Measurements from ENCODE around the gene TPCN2.

Gene TPCN2

DNA sequence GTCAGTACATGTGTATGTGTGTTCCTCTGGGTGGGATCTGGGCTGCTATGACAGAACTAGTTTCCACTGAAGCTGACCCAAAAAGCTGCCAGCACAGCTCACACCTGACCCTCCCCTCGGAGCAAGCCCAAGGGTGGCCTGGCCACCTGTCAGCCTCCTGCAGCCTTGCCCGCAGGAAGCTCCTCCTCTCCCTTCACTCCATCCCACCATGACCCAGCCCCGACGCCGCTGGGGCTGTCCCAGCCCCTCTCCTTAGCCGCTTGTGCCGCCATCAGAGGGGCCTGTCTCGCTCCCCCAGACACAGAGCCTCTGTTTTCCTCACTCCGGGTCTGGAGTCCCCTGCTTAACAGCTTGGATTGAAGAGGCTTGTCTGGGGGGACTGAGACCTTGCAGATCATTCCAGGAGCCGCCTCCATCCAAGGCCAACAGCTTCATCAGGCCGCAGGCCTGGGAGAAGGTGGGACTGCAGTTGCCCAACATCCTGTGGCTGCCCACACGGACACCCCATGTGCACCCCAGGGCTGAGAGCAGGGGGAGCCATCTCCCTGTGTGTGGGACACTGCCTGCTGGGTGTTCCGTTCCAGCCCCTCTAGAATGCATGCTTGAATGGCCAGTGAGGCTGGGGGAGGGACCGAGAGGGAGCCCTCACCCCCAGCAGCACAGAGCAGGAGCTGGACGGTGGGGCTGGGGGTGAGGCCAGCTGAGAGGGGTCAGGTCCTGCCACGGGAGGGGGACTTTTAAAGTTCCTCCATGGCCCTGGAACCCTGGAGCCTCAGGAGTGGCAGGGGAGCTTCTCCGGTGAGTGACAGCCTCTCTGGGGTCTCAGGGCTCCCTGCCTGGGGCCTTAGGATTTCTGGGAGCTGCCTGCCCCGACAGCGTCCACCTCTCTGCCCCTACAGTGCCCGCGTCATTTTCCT lies 36.4 kb upstream of the TPCN2 start:
- Histone ChIP-seq H3K4me3 (ENCODE audit: low read depth in 1 of 2, low read length in 1 of 2) (no peak overlapping the region), H3K4me1 (ENCODE audit: control insufficient read depth in 1 of 2, insufficient read depth in 1 of 2, low read depth in 1 of 2, low read length in 1 of 2) (peaks cover 0 to 7% of the 10 kb centered on the region in 2 experiments), H3K27ac (no peak overlapping the region), H3K9me3 (no peaks in the 10 kb centered on the region), H3K27me3 (peaks cover 82% of the 10 kb centered on the region), H3K36me3 (no peaks in the 10 kb centered on the region)
- no peak for TF ChIP-seq CTCF (IDR thresholded peaks at IDR 0.05)

DNA sequence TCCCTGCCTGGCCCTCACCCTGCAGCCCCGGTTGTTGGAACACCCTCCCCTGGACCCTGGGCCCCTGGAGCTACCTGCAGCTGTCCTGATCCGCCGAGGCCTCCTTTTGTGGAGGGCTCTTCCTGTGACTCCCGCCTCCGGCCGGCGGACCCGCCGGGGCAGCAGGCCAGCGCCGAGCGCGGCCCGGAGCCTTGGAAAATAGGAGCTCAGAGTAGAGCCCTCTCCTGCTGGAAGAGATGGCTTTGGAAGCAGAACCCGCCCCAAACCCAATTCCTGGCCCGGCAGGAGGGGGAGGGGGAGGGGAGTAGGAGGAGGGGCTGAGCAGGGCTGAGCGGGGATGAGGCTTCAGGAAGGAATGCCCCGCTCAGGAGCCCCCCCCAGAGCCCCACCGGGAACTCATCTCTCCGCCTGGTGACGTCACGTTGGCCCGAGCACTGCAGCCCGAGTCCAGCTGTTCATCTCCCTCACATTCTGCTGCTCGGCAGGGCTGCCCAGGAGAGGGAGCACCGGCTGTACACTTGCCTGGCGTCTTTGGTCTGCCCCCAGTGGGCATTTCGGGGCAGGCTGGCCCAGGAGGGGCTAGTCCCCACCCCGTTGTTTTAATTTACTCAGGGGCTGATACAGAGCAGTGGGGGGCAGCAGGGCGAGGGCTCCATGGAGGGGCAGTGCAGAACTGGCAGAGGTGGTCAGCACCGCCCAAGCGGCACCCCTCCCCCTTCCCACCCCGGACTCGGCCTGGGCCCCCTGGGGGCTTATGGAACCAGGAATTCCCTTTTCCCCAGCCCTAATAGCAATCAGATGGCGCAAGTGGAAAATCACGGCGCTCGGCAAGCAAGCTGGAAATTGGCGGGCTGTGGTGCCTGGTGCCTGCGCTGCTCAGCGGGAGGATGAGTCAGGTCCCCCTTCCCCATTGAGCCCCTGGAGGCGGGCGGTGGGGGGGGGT lies 35.5 kb upstream of the TPCN2 start, which contains the start of gene MRGPRF:
MRGPRF (minus strand) TSS at position 238 of the 943 bp plus-strand sequence. CDS start 3,345 bp downstream, outside the sequence.
- peaks cover 74% of the 10 kb centered on the region for H3K27me3 ChIP-seq
- peaks cover 0 to 7% of the 10 kb centered on the region in 2 experiments for H3K4me1 ChIP-seq (ENCODE audit: control insufficient read depth in 1 of 2, insufficient read depth in 1 of 2, low read depth in 1 of 2, low read length in 1 of 2)
- H3K9me3 ChIP-seq: no peaks in the 10 kb centered on the region
- no peak within 1 kb of the TSS for H3K4me3 ChIP-seq (ENCODE audit: low read depth in 1 of 2, low read length in 1 of 2)
- TF ChIP-seq CTCF (IDR thresholded peaks at IDR 0.05): no peak
- no peak within 1 kb of the TSS for H3K27ac ChIP-seq
- no peaks in the 10 kb centered on the region for H3K36me3 ChIP-seq

DNA sequence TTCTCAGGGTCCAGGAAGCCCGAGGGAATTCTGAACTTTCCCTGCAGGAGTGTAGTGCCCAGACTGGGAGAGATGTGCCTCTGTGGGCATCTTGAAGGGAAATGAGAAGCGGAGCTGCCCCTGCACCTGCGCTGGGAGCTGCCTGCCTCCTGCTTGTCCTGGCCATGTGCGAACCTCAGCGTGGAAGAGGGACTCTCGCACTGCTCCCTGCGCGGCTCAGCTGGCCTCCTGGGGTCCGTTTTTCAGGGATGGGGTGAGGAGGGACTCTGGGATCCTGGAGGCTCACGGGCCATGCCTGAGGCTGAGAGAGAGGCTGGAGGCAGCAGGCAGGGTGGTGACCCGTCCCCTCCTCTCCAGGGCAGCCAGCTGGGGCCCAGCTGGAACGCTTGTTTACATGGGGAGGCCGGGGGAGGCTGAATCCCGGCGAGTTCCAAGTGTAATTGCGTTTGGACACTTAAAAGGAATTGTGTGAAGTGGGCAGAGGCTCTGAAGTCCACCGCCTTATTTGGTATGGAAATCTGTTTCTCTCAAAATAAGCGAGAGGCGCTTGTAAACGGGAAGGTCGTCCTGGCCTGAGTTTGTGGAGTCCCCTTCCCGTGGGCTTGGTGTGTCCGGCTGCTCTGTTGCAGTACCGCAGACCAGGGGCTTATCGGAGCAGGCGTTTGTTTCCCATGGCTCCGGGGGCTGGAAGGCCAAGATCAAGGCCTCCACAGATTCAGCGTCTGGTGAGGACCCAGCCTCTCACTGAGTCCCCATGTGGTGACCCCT lies 34.5 kb upstream of the TPCN2 start:
- H3K9me3 ChIP-seq: no peaks in the 10 kb centered on the region
- peaks cover 0 to 7% of the 10 kb centered on the region in 2 experiments for H3K4me1 ChIP-seq (ENCODE audit: control insufficient read depth in 1 of 2, insufficient read depth in 1 of 2, low read depth in 1 of 2, low read length in 1 of 2)
- H3K27me3 ChIP-seq: peaks cover 64% of the 10 kb centered on the region
- H3K27ac ChIP-seq: no peak overlapping the region
- TF ChIP-seq CTCF (IDR thresholded peaks at IDR 0.05): no peak
- no peaks in the 10 kb centered on the region for H3K36me3 ChIP-seq
- no peak overlapping the region for H3K4me3 ChIP-seq (ENCODE audit: low read depth in 1 of 2, low read length in 1 of 2)

GRCh38 chr11:69014898-69015549 lies 33.7 kb upstream of the TPCN2 start:
- no peaks in the 10 kb centered on the region for H3K9me3 ChIP-seq
- no peak overlapping the region for H3K4me3 ChIP-seq (ENCODE audit: low read depth in 1 of 2, low read length in 1 of 2)
- H3K4me1 ChIP-seq (ENCODE audit: control insufficient read depth in 1 of 2, insufficient read depth in 1 of 2, low read depth in 1 of 2, low read length in 1 of 2): peaks cover 0 to 7% of the 10 kb centered on the region in 2 experiments
- H3K27me3 ChIP-seq: peaks cover 57% of the 10 kb centered on the region
- TF ChIP-seq CTCF (IDR thresholded peaks at IDR 0.05): no peak
- no peaks in the 10 kb centered on the region for H3K36me3 ChIP-seq
- H3K27ac ChIP-seq: no peak overlapping the region
